Neural progenitor cell (in vitro differentiated cells): ENCODE data around the gene PHF20. TPM values are rescaled to one million over a fixed set of nuclear protein-coding genes. Genes with fewer than 3 reads are reported as not detected.
"Not testable (repeated sequence)": the region's sequence is repeated elsewhere in the genome, so short reads cannot be mapped to it uniquely, and the experiment has no call there.

Experiments
- DNase-seq: peaks from one replicate; pipeline ENCODE4 v3.0.0-alpha.2; 2016; ENCODE audit warnings: low spot score
- H2AFZ ChIP-seq: fragments of 200-600 bp; sonication (generic); replicated peaks from 2 replicates; pipeline ENCODE4 v1.6.1; 2016; ENCODE audit warnings: antibody characterized with exemption
- H3F3A ChIP-seq: fragments of 200-600 bp; sonication (generic); 2 replicates; pipeline ENCODE4 v1.6.1; 2016; ENCODE audit warnings: antibody characterized with exemption, low read depth
- H3K27ac ChIP-seq: fragments of 200-600 bp; sonication (generic); 2 replicates; pipeline ENCODE4 v1.5.1; 2016; ENCODE audit warnings: mild to moderate bottlenecking
- H3K27me3 ChIP-seq: fragments of 200-600 bp; sonication (generic); 2 replicates; pipeline ENCODE4 v1.6.1; 2016; ENCODE audit warnings: mild to moderate bottlenecking, moderate library complexity
- H3K36me3 ChIP-seq: fragments of 200-600 bp; sonication (generic); 2 replicates; pipeline ENCODE4 v1.5.1; 2016
- H3K4me1 ChIP-seq: fragments of 200-600 bp; sonication (generic); 2 replicates; pipeline ENCODE4 v1.6.1; 2016; ENCODE audit warnings: mixed run types
- H3K4me2 ChIP-seq: fragments of 200-600 bp; sonication (generic); 2 replicates; pipeline ENCODE4 v1.6.1; 2016
- H3K4me3 ChIP-seq: fragments of 200-600 bp; sonication (generic); 2 replicates; pipeline ENCODE4 v1.5.1; 2016
- H3K79me2 ChIP-seq: fragments of 200-600 bp; sonication (generic); 2 replicates; pipeline ENCODE4 v1.6.1; 2016; ENCODE audit warnings: low read depth
- H3K9ac ChIP-seq: fragments of 200-600 bp; sonication (generic); 2 replicates; pipeline ENCODE4 v1.6.1; 2016
- H3K9me3 ChIP-seq: fragments of 200-600 bp; sonication (generic); 2 replicates; pipeline ENCODE4 v1.5.1; 2016; ENCODE audit warnings: low read depth
- H4K20me1 ChIP-seq: fragments of 200-600 bp; sonication (generic); 2 replicates; pipeline ENCODE4 v1.6.1; 2016; ENCODE audit warnings: low read depth
- H3K27ac Mint-ChIP-seq: 3 replicates; pipeline ENCODE4 v1.8.0; 2021; ENCODE audit warnings: mixed read lengths
- H3K27me3 Mint-ChIP-seq: 2 replicates; pipeline ENCODE4 v1.8.0; 2022; ENCODE audit warnings: low read depth, mild to moderate bottlenecking, inconsistent platforms, moderate library complexity, mixed read lengths; ENCODE audit not compliant: insufficient read depth
- H3K36me3 Mint-ChIP-seq: 3 replicates; pipeline ENCODE4 v1.8.0; 2021; ENCODE audit warnings: mixed read lengths
- H3K4me1 Mint-ChIP-seq: 3 replicates; pipeline ENCODE4 v1.8.0; 2021; ENCODE audit warnings: mixed read lengths
- H3K4me3 Mint-ChIP-seq: 3 replicates; pipeline ENCODE4 v1.8.0; 2021; ENCODE audit warnings: mild to moderate bottlenecking, moderate library complexity, mixed read lengths
- H3K9me3 Mint-ChIP-seq: 3 replicates; pipeline ENCODE4 v1.8.0; 2020; ENCODE audit warnings: mixed read lengths
- CTCF ChIP-seq: fragments of 200-600 bp; sonication (generic); IDR thresholded peaks from 2 replicates; pipeline ENCODE4 v1.5.1; 2017; ENCODE audit warnings: antibody characterized with exemption, mild to moderate bottlenecking
- EZH2 ChIP-seq: fragments of 200-600 bp; sonication (generic); IDR thresholded peaks from 2 replicates; pipeline ENCODE4 v1.6.1; 2017; ENCODE audit warnings: antibody characterized with exemption, mild to moderate bottlenecking, moderate library complexity
- EZH2phosphoT487 ChIP-seq: fragments of 200-600 bp; sonication (generic); IDR thresholded peaks from 2 replicates; pipeline ENCODE4 v1.6.1; 2017; ENCODE audit warnings: antibody characterized with exemption
- total RNA-seq: library from RNA; depleted of rRNA; stranded (reverse); fragments of >200 nt; gene quantifications from 2 replicates; pipeline ENCODE4 v1.2.3, GENCODE V29; 2015; ENCODE audit warnings: low replicate concordance

PHF20 gene
- total RNA-seq, 1 donor from 2014 or later: 54.7 TPM

GRCh38 chr20:35950093-35950492 lies 178.3 kb downstream of the PHF20 start:
- peaks cover 15% of the 10 kb centered on the region for H3K36me3 Mint-ChIP-seq
- Histone ChIP-seq H3K4me2 (no peak overlapping the region), H4K20me1 (peaks cover 17% of the 10 kb centered on the region), H3K9me3 (no peaks in the 10 kb centered on the region), H3K4me3 (no peak overlapping the region), H3K27ac (no peak overlapping the region), H3K4me1 (peaks cover 11% of the 10 kb centered on the region), H3K27me3 (no peaks in the 10 kb centered on the region), H2AFZ (no peak overlapping the region), H3K36me3 (peaks cover 4% of the 10 kb centered on the region), H3K9ac (no peak overlapping the region), H3F3A (peaks cover 31% of the 10 kb centered on the region), H3K79me2 (peaks cover 26% of the 10 kb centered on the region)
- no peak for DNase-seq
- no peak overlapping the region for H3K27ac Mint-ChIP-seq
- H3K4me3 Mint-ChIP-seq: no peak overlapping the region
- TF ChIP-seq EZH2 (no peak), EZH2phosphoT487 (no peak), CTCF (no peak)
- H3K9me3 Mint-ChIP-seq: no peaks in the 10 kb centered on the region
- peaks cover 3% of the 10 kb centered on the region for H3K27me3 Mint-ChIP-seq
- peaks cover 16% of the 10 kb centered on the region for H3K4me1 Mint-ChIP-seq

GRCh38 chr20:35952080-35952479 lies 180.3 kb downstream of the PHF20 start:
- H3K4me3 ChIP-seq: peak overlapping the region; percentile 84

GRCh38 chr20:35952480-35953386 lies 180.9 kb downstream of the PHF20 start:
- peaks cover 17% of the 10 kb centered on the region for H3K4me1 Mint-ChIP-seq
- peaks cover 14% of the 10 kb centered on the region for H3K4me1 ChIP-seq
- DNase-seq: no peak
- H3K36me3 ChIP-seq: peaks cover 4% of the 10 kb centered on the region
- no peaks in the 10 kb centered on the region for H3K27me3 ChIP-seq
- peak overlapping the region; percentile 99 for H3K27ac ChIP-seq
- no peaks in the 10 kb centered on the region for H3K9me3 ChIP-seq
- peaks cover 7% of the 10 kb centered on the region for H3K36me3 Mint-ChIP-seq
- H3K4me3 ChIP-seq: peak overlapping the region; percentile 84
- no peak for TF ChIP-seq CTCF
- TF ChIP-seq EZH2phosphoT487: no peak
- no peak for TF ChIP-seq EZH2
- H3K4me2 ChIP-seq: peak overlapping the region; percentile 97
- peaks cover 26% of the 10 kb centered on the region for H3K79me2 ChIP-seq
- peaks cover 3% of the 10 kb centered on the region for H3K27me3 Mint-ChIP-seq
- peaks cover 29% of the 10 kb centered on the region for H3F3A ChIP-seq
- no peak overlapping the region for H2AFZ ChIP-seq
- no peaks in the 10 kb centered on the region for H3K9me3 Mint-ChIP-seq
- peak overlapping the region; percentile 98 for H3K9ac ChIP-seq
- peak overlapping the region; percentile 99 for H3K4me3 Mint-ChIP-seq
- H3K27ac Mint-ChIP-seq: peak overlapping the region; percentile 97
- peaks cover 17% of the 10 kb centered on the region for H4K20me1 ChIP-seq

More at GRCh38 chr20:35952080-35952479, 180.3 kb downstream of the PHF20 start:
- Histone ChIP-seq H4K20me1 (peaks cover 17% of the 10 kb centered on the region), H3K4me2 (peak overlapping the region; percentile 97), H3F3A (peaks cover 32% of the 10 kb centered on the region), H3K79me2 (peaks cover 26% of the 10 kb centered on the region), H3K4me1 (peaks cover 14% of the 10 kb centered on the region)
- peaks cover 17% of the 10 kb centered on the region for H3K4me1 Mint-ChIP-seq
- not testable (repeated sequence) for H3K27ac Mint-ChIP-seq, H3K27ac ChIP-seq, H3K36me3 ChIP-seq, H2AFZ ChIP-seq, H3K27me3 ChIP-seq, H3K27me3 Mint-ChIP-seq, H3K9me3 ChIP-seq, DNase-seq, H3K9me3 Mint-ChIP-seq, H3K9ac ChIP-seq
- H3K36me3 Mint-ChIP-seq: peaks cover 10% of the 10 kb centered on the region
- peak overlapping the region; percentile 50 for H3K4me3 Mint-ChIP-seq
